ENCODE results near the gene DNMT3A.

DNA sequence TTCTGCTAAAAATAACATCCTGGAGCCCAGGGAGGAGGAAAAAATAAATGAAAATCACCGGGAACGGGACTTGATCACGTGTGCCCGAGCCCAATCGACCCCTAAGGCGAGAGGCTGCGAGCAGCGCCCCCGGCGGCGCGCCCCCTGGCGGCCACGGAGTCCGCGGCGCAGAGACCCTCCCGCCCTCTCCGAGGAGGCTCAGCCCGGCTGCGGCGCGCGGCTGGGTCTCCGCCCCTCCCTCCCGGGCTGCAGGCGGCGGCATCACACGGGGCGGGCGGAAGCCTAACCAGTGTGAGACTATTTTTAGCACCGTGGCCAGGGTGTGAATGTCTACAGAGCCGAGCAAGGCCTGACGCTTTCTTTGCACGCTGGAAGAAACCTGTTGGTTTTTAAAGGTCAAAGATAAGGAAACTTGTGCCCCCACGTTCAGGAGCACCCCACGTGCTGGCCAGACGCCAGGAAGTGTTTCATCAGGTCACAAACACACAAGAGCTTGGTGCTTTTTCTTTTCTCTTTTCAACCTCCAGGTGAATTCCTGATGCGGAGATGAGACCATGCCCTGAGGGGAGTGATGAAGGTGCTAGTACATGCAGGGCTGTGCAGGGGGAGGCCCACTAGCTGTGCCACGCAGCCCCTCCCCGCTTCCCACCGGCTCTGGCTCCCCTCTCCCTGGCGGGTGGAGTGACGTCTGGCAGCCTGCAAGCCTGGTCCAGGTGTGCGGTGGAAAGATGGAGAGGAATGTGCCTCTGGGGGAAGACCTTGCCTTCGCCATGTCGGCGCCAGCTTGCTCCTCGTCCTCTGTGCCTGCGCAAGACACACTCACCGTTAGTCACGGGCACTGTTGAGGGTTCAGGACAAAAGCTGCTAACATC is 35.3 kb upstream of the DNMT3A start:
- TF ChIP-seq, protein P1, sequence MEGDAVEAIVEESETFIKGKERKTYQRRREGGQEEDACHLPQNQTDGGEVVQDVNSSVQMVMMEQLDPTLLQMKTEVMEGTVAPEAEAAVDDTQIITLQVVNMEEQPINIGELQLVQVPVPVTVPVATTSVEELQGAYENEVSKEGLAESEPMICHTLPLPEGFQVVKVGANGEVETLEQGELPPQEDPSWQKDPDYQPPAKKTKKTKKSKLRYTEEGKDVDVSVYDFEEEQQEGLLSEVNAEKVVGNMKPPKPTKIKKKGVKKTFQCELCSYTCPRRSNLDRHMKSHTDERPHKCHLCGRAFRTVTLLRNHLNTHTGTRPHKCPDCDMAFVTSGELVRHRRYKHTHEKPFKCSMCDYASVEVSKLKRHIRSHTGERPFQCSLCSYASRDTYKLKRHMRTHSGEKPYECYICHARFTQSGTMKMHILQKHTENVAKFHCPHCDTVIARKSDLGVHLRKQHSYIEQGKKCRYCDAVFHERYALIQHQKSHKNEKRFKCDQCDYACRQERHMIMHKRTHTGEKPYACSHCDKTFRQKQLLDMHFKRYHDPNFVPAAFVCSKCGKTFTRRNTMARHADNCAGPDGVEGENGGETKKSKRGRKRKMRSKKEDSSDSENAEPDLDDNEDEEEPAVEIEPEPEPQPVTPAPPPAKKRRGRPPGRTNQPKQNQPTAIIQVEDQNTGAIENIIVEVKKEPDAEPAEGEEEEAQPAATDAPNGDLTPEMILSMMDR (conservative IDR thresholded peaks at IDR 0.05; ENCODE audit: low read depth, low read length) = peak; percentile 96
- TF ChIP-seq EZH2phosphoT487 (IDR thresholded peaks at IDR 0.05; ENCODE audit: borderline replicate concordance, low read length) = 0 out of 2 replicates have a peak, but pooled peaks have one; percentile 43
- TF ChIP-seq EZH2 (IDR thresholded peaks at IDR 0.05; ENCODE audit: low read length, unreplicated experiment) = no peak

Measured in PC-3 (cell line).